ENCODE data around the gene LEMD2. TPM values are rescaled to one million over a fixed set of nuclear protein-coding genes. Genes with fewer than 3 reads are reported as not detected.

Gene LEMD2
- total and polyA plus RNA-seq, 9 of the 15 experiments (the other 6 are each of a cell fraction or from before 2014, with no cell fraction given), result 0.32 to 46.3 (median 30.8) TPM

- TF ChIP-seq, protein P1, sequence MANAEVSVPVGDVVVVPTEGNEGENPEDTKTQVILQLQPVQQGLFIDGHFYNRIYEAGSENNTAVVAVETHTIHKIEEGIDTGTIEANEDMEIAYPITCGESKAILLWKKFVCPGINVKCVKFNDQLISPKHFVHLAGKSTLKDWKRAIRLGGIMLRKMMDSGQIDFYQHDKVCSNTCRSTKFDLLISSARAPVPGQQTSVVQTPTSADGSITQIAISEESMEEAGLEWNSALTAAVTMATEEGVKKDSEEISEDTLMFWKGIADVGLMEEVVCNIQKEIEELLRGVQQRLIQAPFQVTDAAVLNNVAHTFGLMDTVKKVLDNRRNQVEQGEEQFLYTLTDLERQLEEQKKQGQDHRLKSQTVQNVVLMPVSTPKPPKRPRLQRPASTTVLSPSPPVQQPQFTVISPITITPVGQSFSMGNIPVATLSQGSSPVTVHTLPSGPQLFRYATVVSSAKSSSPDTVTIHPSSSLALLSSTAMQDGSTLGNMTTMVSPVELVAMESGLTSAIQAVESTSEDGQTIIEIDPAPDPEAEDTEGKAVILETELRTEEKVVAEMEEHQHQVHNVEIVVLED (CRISPR knock-in tag; IDR thresholded peaks at IDR 0.05), result no peak
- no peak for TF ChIP-seq NFRKB (IDR thresholded peaks at IDR 0.05; ENCODE audit: low read depth)
- no peak for TF ChIP-seq MCM2 (IDR thresholded peaks at IDR 0.05; ENCODE audit: low read depth)
- TF ChIP-seq, protein P2, sequence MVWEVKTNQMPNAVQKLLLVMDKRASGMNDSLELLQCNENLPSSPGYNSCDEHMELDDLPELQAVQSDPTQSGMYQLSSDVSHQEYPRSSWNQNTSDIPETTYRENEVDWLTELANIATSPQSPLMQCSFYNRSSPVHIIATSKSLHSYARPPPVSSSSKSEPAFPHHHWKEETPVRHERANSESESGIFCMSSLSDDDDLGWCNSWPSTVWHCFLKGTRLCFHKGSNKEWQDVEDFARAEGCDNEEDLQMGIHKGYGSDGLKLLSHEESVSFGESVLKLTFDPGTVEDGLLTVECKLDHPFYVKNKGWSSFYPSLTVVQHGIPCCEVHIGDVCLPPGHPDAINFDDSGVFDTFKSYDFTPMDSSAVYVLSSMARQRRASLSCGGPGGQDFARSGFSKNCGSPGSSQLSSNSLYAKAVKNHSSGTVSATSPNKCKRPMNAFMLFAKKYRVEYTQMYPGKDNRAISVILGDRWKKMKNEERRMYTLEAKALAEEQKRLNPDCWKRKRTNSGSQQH (CRISPR knock-in tag; IDR thresholded peaks at IDR 0.05), result no peak
- no peak for TF ChIP-seq ARNT (IDR thresholded peaks at IDR 0.05)
- TF ChIP-seq ZNF398 (CRISPR knock-in tag; IDR thresholded peaks at IDR 0.05), result no peak
- no peak for TF ChIP-seq SMARCA4 (IDR thresholded peaks at IDR 0.05)
- TF ChIP-seq ZBTB1 (CRISPR knock-in tag; IDR thresholded peaks at IDR 0.05; ENCODE audit: borderline replicate concordance, low read depth), result no peak
- no peak for TF ChIP-seq ZNF140 (CRISPR knock-in tag; IDR thresholded peaks at IDR 0.05)
Measured at GRCh38 chr6:33747823-33748222, 41.1 kb downstream of the LEMD2 start (continued).

Data from K562 (cell line).